HG03066 (cell line): ENCODE data around the gene CD164L2.
"Not testable (repeated sequence)": the region's sequence is repeated elsewhere in the genome, so short reads cannot be mapped to it uniquely, and the experiment has no call there.

Experiments
- ATAC-seq: cut with Tn5 transposase; IDR thresholded peaks from one replicate; pipeline ENCODE4 v1.9.1; 2021; ENCODE audit warnings: low read depth; ENCODE audit not compliant: unreplicated experiment

The CD164L2 gene

GRCh38 chr1:27405598-27406361 lies 22.6 kb upstream of the CD164L2 start:
- not testable (repeated sequence) for ATAC-seq

- ATAC-seq, result no peak
Measured at GRCh38 chr1:27405074-27405473, 21.9 kb upstream of the CD164L2 start.

GRCh38 chr1:27403931-27404330 lies 20.8 kb upstream of the CD164L2 start:
- ATAC-seq, result no peak

GRCh38 chr1:27403065-27403726 lies 20.1 kb upstream of the CD164L2 start:
- no peak for ATAC-seq

GRCh38 chr1:27402349-27402754 lies 19.2 kb upstream of the CD164L2 start:
- no peak for ATAC-seq

GRCh38 chr1:27400963-27401341 lies 17.8 kb upstream of the CD164L2 start:
- no peak for ATAC-seq

- no peak for ATAC-seq
Measured at GRCh38 chr1:27400082-27400962, 17.2 kb upstream of the CD164L2 start.

- no peak for ATAC-seq
Measured at GRCh38 chr1:27399251-27400025, 16.3 kb upstream of the CD164L2 start.

GRCh38 chr1:27398405-27399149 lies 15.4 kb upstream of the CD164L2 start:
- ATAC-seq, result no peak

GRCh38 chr1:27397749-27398148 lies 14.6 kb upstream of the CD164L2 start:
- ATAC-seq, result no peak

- ATAC-seq, result no peak
Measured at GRCh38 chr1:27397110-27397509, 14.0 kb upstream of the CD164L2 start.

- no peak for ATAC-seq
Measured at GRCh38 chr1:27395441-27396195, 12.5 kb upstream of the CD164L2 start.

GRCh38 chr1:27394925-27395324 lies 11.8 kb upstream of the CD164L2 start:
- no peak for ATAC-seq

- ATAC-seq, result no peak
Measured at GRCh38 chr1:27394282-27394658, 11.1 kb upstream of the CD164L2 start.

GRCh38 chr1:27393641-27394281 lies 10.6 kb upstream of the CD164L2 start:
- no peak for ATAC-seq

GRCh38 chr1:27392778-27393635 lies 9.9 kb upstream of the CD164L2 start:
- peak; percentile 20 for ATAC-seq

- peak; percentile 73 for ATAC-seq
Measured at GRCh38 chr1:27392096-27392777, 9.1 kb upstream of the CD164L2 start, which contains the start of gene GPR3. TSS of gene GPR3 (plus strand) at chr1:27392622. CDS start at chr1:27393799, 1,177 bp downstream.
